HG02678 (cell line): ENCODE data around the gene DECR2.
"Not testable (repeated sequence)": the region's sequence is repeated elsewhere in the genome, so short reads cannot be mapped to it uniquely, and the experiment has no call there.

Experiments used
- ATAC-seq: cut with Tn5 transposase; IDR thresholded peaks from one replicate; pipeline ENCODE4 v1.9.1; 2021; ENCODE audit warnings: mild to moderate bottlenecking, moderate library complexity; ENCODE audit not compliant: unreplicated experiment

The DECR2 gene

GRCh38 chr16:378113-378820 lies 23.4 kb upstream of the DECR2 start:
- not testable (repeated sequence) for ATAC-seq

DNA sequence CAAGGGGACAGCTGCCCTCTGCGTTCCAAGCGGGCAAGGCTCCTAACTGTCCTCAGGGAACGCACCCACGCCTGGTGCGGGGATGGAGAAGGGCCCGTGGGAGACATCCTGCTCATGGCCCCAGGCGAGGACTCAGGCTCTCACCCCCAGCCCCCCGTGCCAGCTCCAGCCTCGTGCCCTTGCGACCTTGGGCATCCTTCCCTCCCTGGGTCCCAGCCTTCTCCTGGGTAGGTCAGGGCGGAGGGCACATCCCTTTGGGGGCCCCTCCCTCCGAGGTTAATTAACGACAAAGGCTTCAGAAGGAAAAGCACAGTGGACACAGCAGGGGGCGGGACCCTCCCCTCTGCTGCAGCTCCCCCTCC lies 22.9 kb upstream of the DECR2 start:
- no peak for ATAC-seq

GRCh38 chr16:379183-379960 lies 22.3 kb upstream of the DECR2 start:
- no peak for ATAC-seq

GRCh38 chr16:379961-380761 lies 21.5 kb upstream of the DECR2 start:
- no peak for ATAC-seq

GRCh38 chr16:380762-381011 lies 21.0 kb upstream of the DECR2 start:
- ATAC-seq, result no peak

- ATAC-seq, result peak; percentile 21
These were observed 20.5 kb upstream of the DECR2 start for GRCh38 chr16:381012-381788.

GRCh38 chr16:381789-382717 lies 19.6 kb upstream of the DECR2 start, which contains the start of gene PGAP6:
Gene PGAP6 (minus strand): TSS chr16:381978. CDS start chr16:381821, 157 bp downstream.
- ATAC-seq, result peak; percentile 62

- no peak for ATAC-seq
These were observed 18.2 kb upstream of the DECR2 start for GRCh38 chr16:383326-384051.

GRCh38 chr16:386641-387156 lies 15.0 kb upstream of the DECR2 start:
- ATAC-seq, result no peak

- ATAC-seq, result not testable (repeated sequence)
These were observed 13.7 kb upstream of the DECR2 start for GRCh38 chr16:387761-388666.

- no peak for ATAC-seq
These were observed 12.3 kb upstream of the DECR2 start for GRCh38 chr16:389352-389751.

- no peak for ATAC-seq
These were observed 9.8 kb upstream of the DECR2 start for GRCh38 chr16:391885-392335.

- no peak for ATAC-seq
These were observed 9.1 kb upstream of the DECR2 start for GRCh38 chr16:392450-393030.

DNA sequence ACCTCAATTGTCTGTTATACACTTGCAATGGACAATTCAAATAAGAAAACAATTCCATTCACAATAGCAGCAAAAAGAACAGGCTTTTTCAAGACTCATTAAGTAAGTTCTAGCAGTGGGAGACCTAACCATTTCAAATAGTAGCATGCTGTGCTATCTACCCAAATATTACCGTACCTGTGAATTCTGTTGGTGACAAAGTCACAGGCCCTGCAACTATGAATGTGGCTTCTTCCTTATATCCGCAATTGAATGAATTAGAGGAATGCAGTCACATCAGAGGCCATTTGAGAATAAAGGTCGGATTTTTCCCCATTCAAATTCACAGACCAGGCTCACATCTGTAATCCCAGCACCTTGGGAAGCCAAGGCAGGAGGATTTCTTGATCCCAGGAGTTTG lies 5.5 kb upstream of the DECR2 start:
- no peak for ATAC-seq

- no peak for ATAC-seq
These were observed 5.1 kb upstream of the DECR2 start for GRCh38 chr16:396605-397004.

DNA sequence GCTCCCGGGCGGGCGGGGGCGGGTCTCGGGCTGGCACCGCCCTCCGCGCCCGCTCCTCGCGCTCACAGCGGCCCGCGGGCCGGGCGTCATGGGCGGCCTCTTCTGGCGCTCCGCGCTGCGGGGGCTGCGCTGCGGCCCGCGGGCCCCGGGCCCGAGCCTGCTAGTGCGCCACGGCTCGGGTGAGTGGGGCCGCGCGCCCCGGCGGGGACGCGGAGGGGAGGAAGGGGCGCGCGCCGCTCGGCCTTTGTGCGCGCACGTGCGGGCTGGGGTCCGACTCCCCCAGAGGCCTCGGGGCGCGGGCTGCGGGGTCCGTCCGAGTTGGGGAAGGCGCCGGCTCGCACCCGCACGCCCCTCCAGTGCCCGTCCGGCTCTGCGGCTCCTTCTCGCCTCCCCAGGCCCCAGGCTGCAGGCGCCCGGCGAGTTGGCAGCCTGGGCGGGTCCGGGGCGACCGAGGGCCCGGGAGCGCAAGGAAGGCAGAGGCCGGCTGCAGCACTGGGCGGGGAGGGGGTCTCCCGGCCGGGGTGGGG lies 4.5 kb upstream of the DECR2 start, which contains the start of gene NME4:
TSS of gene NME4 (plus strand) at position 65 of the 527 bp plus-strand sequence. CDS start at position 89, 24 bp downstream.
- no peak for ATAC-seq

GRCh38 chr16:397736-398332 lies 3.9 kb upstream of the DECR2 start:
- no peak for ATAC-seq
